ENCODE measurements around the gene KRTAP10-12.

GRCh38 chr21:44667612-44668011, 29.4 kb upstream of the KRTAP10-12 start:
- TF ChIP-seq, protein P1, sequence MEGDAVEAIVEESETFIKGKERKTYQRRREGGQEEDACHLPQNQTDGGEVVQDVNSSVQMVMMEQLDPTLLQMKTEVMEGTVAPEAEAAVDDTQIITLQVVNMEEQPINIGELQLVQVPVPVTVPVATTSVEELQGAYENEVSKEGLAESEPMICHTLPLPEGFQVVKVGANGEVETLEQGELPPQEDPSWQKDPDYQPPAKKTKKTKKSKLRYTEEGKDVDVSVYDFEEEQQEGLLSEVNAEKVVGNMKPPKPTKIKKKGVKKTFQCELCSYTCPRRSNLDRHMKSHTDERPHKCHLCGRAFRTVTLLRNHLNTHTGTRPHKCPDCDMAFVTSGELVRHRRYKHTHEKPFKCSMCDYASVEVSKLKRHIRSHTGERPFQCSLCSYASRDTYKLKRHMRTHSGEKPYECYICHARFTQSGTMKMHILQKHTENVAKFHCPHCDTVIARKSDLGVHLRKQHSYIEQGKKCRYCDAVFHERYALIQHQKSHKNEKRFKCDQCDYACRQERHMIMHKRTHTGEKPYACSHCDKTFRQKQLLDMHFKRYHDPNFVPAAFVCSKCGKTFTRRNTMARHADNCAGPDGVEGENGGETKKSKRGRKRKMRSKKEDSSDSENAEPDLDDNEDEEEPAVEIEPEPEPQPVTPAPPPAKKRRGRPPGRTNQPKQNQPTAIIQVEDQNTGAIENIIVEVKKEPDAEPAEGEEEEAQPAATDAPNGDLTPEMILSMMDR (IDR thresholded peaks at IDR 0.05; ENCODE audit: insufficient read depth, low read depth, low read length), result no peak
- no peak for TF ChIP-seq EZH2 (IDR thresholded peaks at IDR 0.05; ENCODE audit: insufficient read depth, low read length)
